H9 (cell line): ENCODE results near the gene PCNX2. TPM values are rescaled to one million over a fixed set of nuclear protein-coding genes. Genes with fewer than 3 reads are reported as not detected.

Source experiments
- DNase-seq: peaks from one replicate; pipeline ENCODE4 v3.0.0-alpha.2; 2017
- H2AFZ ChIP-seq: one replicate; pipeline ENCODE4 v1.6.1; 2013; ENCODE audit warnings: mild to moderate bottlenecking, low read length, control low read depth, moderate library complexity
- H2AK5ac ChIP-seq: 2 replicates; pipeline ENCODE4 v1.6.1; 2013; ENCODE audit warnings: low read length, control low read depth, mixed read lengths; ENCODE audit not compliant: insufficient read length
- H2BK120ac ChIP-seq: one replicate; pipeline ENCODE4 v1.6.1; 2013; ENCODE audit warnings: low read depth, mild to moderate bottlenecking, low read length, control low read depth, inconsistent platforms; ENCODE audit not compliant: poor library complexity, severe bottlenecking
- H2BK12ac ChIP-seq: 2 replicates; pipeline ENCODE4 v1.6.1; 2013; ENCODE audit warnings: low read length, control low read depth, mixed read lengths, low read depth; ENCODE audit not compliant: insufficient read length
- H2BK15ac ChIP-seq: 2 replicates; pipeline ENCODE4 v1.6.1; 2013; ENCODE audit warnings: low read depth, low read length, control low read depth
- H2BK20ac ChIP-seq: one replicate; pipeline ENCODE4 v1.6.1; 2013; ENCODE audit warnings: low read depth, mild to moderate bottlenecking, low read length, control low read depth, inconsistent platforms; ENCODE audit not compliant: poor library complexity, severe bottlenecking
- H2BK5ac ChIP-seq: 2 replicates; pipeline ENCODE4 v1.6.1; 2013; ENCODE audit warnings: low read length, control low read depth, mixed read lengths; ENCODE audit not compliant: insufficient read length
- H3K14ac ChIP-seq: 2 replicates; pipeline ENCODE4 v1.6.1; 2013; ENCODE audit warnings: low read length, control low read depth; ENCODE audit not compliant: insufficient read depth
- H3K18ac ChIP-seq: 2 replicates; pipeline ENCODE4 v1.6.1; 2013; ENCODE audit warnings: low read depth, mild to moderate bottlenecking, mixed read lengths, low read length, control low read depth; ENCODE audit not compliant: insufficient read length
- H3K23ac ChIP-seq: 2 replicates; pipeline ENCODE4 v1.6.1; 2013; ENCODE audit warnings: low read length, control low read depth, mixed read lengths, low read depth; ENCODE audit not compliant: insufficient read length
- H3K23me2 ChIP-seq: 2 replicates; pipeline ENCODE4 v1.6.1; 2013; ENCODE audit warnings: low read depth, mild to moderate bottlenecking, mixed read lengths, low read length, control low read depth; ENCODE audit not compliant: insufficient read length, poor library complexity, severe bottlenecking
- H3K27ac ChIP-seq: 2 replicates; pipeline ENCODE4 v1.5.1; 2013; ENCODE audit warnings: low read length, control low read depth, mixed read lengths, low read depth; ENCODE audit not compliant: insufficient read length
- H3K27me3 ChIP-seq: 2 replicates; pipeline ENCODE4 v1.6.1; 2013; ENCODE audit warnings: low read length, control low read depth, inconsistent platforms; ENCODE audit not compliant: insufficient read depth
- H3K4ac ChIP-seq: 2 replicates; pipeline ENCODE4 v1.6.1; 2013; ENCODE audit warnings: low read depth, mild to moderate bottlenecking, control low read depth, inconsistent platforms, low read length, moderate library complexity
- H3K4me1 ChIP-seq: 2 replicates; pipeline ENCODE4 v1.6.1; 2013; ENCODE audit warnings: low read length, control low read depth, inconsistent platforms; ENCODE audit not compliant: insufficient read depth
- H3K4me2 ChIP-seq: 2 replicates; pipeline ENCODE4 v1.6.1; 2013; ENCODE audit warnings: low read length, control low read depth, mixed read lengths; ENCODE audit not compliant: insufficient read length, insufficient read depth
- H3K56ac ChIP-seq: 2 replicates; pipeline ENCODE4 v1.6.1; 2013; ENCODE audit warnings: low read depth, mild to moderate bottlenecking, mixed read lengths, low read length, control low read depth; ENCODE audit not compliant: insufficient read length
- H3K79me1 ChIP-seq: 2 replicates; pipeline ENCODE4 v1.6.1; 2013; ENCODE audit warnings: low read depth, mild to moderate bottlenecking, moderate library complexity, low read length, control low read depth, inconsistent platforms; ENCODE audit not compliant: insufficient read depth, poor library complexity, severe bottlenecking
- H3K79me2 ChIP-seq: 2 replicates; pipeline ENCODE4 v1.6.1; 2013; ENCODE audit warnings: low read length, control low read depth, inconsistent platforms; ENCODE audit not compliant: insufficient read depth
- H3K9ac ChIP-seq: 2 replicates; pipeline ENCODE4 v1.6.1; 2013; ENCODE audit warnings: low read length, control low read depth, mixed read lengths; ENCODE audit not compliant: insufficient read length; ENCODE audit errors: extremely low read depth
- H3K9me3 ChIP-seq: one replicate; pipeline ENCODE4 v1.6.1; 2013; ENCODE audit warnings: low read depth, low read length, inconsistent platforms; ENCODE audit not compliant: control insufficient read depth
- H3T11ph ChIP-seq: one replicate; pipeline ENCODE4 v1.6.1; 2013; ENCODE audit warnings: mild to moderate bottlenecking, low read length, control low read depth, inconsistent platforms
- H4K20me1 ChIP-seq: one replicate; pipeline ENCODE4 v1.6.1; 2013; ENCODE audit not compliant: control insufficient read depth, insufficient read length, insufficient read depth
- H4K5ac ChIP-seq: 2 replicates; pipeline ENCODE4 v1.6.1; 2013; ENCODE audit warnings: low read depth, mild to moderate bottlenecking, mixed read lengths, low read length, control low read depth; ENCODE audit not compliant: insufficient read length
- H4K8ac ChIP-seq: replicated peaks from 2 replicates; pipeline ENCODE4 v1.6.1; 2013; ENCODE audit warnings: low read length, control low read depth, mixed read lengths, low read depth; ENCODE audit not compliant: insufficient read length
- H4K91ac ChIP-seq: 2 replicates; pipeline ENCODE4 v1.6.1; 2013; ENCODE audit warnings: low read depth, mild to moderate bottlenecking, moderate library complexity, mixed read lengths, low read length, control low read depth; ENCODE audit not compliant: insufficient read length
- H3K27ac Mint-ChIP-seq, 3 experiments: 2 replicates in 2 of 3; 3 replicates in 1 of 3; pipeline ENCODE4 v1.8.0; 2020 to 2021; ENCODE audit warnings: mixed read lengths in 3 of 3, mild to moderate bottlenecking in 1 of 3, moderate library complexity in 1 of 3
- H3K27me3 Mint-ChIP-seq: 2 replicates; pipeline ENCODE4 v1.8.0; 2021; ENCODE audit warnings: low read depth, mild to moderate bottlenecking, moderate library complexity, mixed read lengths
- H3K36me3 Mint-ChIP-seq, 3 experiments: 2 replicates in 2 of 3; 3 replicates in 1 of 3; pipeline ENCODE4 v1.8.0; 2020 to 2021; ENCODE audit warnings: low read depth in 3 of 3, mixed read lengths in 3 of 3; ENCODE audit not compliant: insufficient read depth in 1 of 3
- H3K4me1 Mint-ChIP-seq, 2 experiments: 2 replicates each; pipeline ENCODE4 v1.8.0; 2020; ENCODE audit warnings: mixed read lengths in 2 of 2
- H3K4me3 Mint-ChIP-seq, 2 experiments: 2 replicates in 1 of 2; 3 replicates in 1 of 2; pipeline ENCODE4 v1.8.0; 2020 to 2021; ENCODE audit warnings: mild to moderate bottlenecking in 2 of 2, mixed read lengths in 2 of 2, moderate library complexity in 1 of 2
- H3K9me3 Mint-ChIP-seq, 2 experiments: 2 replicates in 1 of 2; 3 replicates in 1 of 2; pipeline ENCODE4 v1.8.0; 2020; ENCODE audit warnings: mild to moderate bottlenecking in 2 of 2, mixed read lengths in 2 of 2, moderate library complexity in 1 of 2
- WGBS: extraction: QIAGEN DNeasy Blood & Tissue Kit; methylation state at CpG from one replicate; pipeline ENCODE4 v1.1.7; 2013; ENCODE audit warnings: missing lambda C conversion rate, low lambda C conversion rate, mixed read lengths; ENCODE audit not compliant: insufficient read length; ENCODE audit errors: extremely low coverage; 5-methylcytosine and 5-hydroxymethylcytosine counted together
- total RNA-seq: library from RNA; stranded (reverse); gene quantifications from 2 replicates; pipeline ENCODE4 v1.2.1, GENCODE V29; 2021
- TF ChIP-seq, protein P1 (sequence below): fragments of 200-600 bp; sonication (generic); conservative IDR thresholded peaks from 3 replicates; pipeline ENCODE4 v1.8.0; 2021; ENCODE audit warnings: antibody characterized with exemption, mild to moderate bottlenecking

PCNX2 gene
- total RNA-seq, 1 experiment from 2014 or later: 45.1 TPM

GRCh38 chr1:233313434-233314155, 18.1 kb upstream of the PCNX2 start:
- Histone ChIP-seq H2BK12ac (no peak overlapping the region), H3K9me3 (no peaks in the 10 kb centered on the region), H3K56ac (no peak overlapping the region), H4K8ac (no peak overlapping the region), H2BK20ac (no peak overlapping the region), H3K27me3 (no peaks in the 10 kb centered on the region), H2BK15ac (no peak overlapping the region), H3K79me1 (no peaks in the 10 kb centered on the region), H4K5ac (no peak overlapping the region), H3K14ac (no peak overlapping the region; the same call in 1 of the 2 replicates), H2AFZ (no peak overlapping the region), H3K4me2 (no peak overlapping the region), H3K4me1 (no peaks in the 10 kb centered on the region; the same call in 1 of the 2 replicates), H3K23ac (no peak overlapping the region), H3T11ph (no peak overlapping the region), H2BK120ac (no peak overlapping the region), H3K23me2 (no peaks in the 10 kb centered on the region), H4K91ac (no peak overlapping the region), H4K20me1 (no peaks in the 10 kb centered on the region), H3K79me2 (no peaks in the 10 kb centered on the region), H3K9ac (no peak overlapping the region), H2AK5ac (no peak overlapping the region), H3K27ac (no peak overlapping the region), H3K4ac (no peak overlapping the region), H3K18ac (no peak overlapping the region), H2BK5ac (no peak overlapping the region)
- no peaks in the 10 kb centered on the region for H3K27me3 Mint-ChIP-seq
- no peak for DNase-seq
- H3K36me3 Mint-ChIP-seq: no peaks in the 10 kb centered on the region
- no peak overlapping the region for H3K4me3 Mint-ChIP-seq
- H3K4me1 Mint-ChIP-seq: peaks cover 4 to 5% of the 10 kb centered on the region in 2 experiments; a peak in 3 of 4 replicates
- no peaks in the 10 kb centered on the region for H3K9me3 Mint-ChIP-seq
- TF ChIP-seq, protein P1, sequence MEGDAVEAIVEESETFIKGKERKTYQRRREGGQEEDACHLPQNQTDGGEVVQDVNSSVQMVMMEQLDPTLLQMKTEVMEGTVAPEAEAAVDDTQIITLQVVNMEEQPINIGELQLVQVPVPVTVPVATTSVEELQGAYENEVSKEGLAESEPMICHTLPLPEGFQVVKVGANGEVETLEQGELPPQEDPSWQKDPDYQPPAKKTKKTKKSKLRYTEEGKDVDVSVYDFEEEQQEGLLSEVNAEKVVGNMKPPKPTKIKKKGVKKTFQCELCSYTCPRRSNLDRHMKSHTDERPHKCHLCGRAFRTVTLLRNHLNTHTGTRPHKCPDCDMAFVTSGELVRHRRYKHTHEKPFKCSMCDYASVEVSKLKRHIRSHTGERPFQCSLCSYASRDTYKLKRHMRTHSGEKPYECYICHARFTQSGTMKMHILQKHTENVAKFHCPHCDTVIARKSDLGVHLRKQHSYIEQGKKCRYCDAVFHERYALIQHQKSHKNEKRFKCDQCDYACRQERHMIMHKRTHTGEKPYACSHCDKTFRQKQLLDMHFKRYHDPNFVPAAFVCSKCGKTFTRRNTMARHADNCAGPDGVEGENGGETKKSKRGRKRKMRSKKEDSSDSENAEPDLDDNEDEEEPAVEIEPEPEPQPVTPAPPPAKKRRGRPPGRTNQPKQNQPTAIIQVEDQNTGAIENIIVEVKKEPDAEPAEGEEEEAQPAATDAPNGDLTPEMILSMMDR: no peak
- no peak overlapping the region; a peak in 1 of 7 replicates for H3K27ac Mint-ChIP-seq
- no CpG with 5 or more reads among the region's 4 CpGs for WGBS
